OCI-LY7 (cell line): ENCODE data around the gene CAPN10. TPM values are rescaled to one million over a fixed set of nuclear protein-coding genes. Genes with fewer than 3 reads are reported as not detected.

ENCODE experiments used
- BruUV-seq: library from RNA; stranded (reverse); fragments of 400-500 nt; replicated peaks from 2 replicates; lab custom pipeline; 2021; lab: Mats Ljungman, UMichigan
- CTCF ChIA-PET: fragments of 300-600 bp; sonication (Branson Sonifier 250); formaldehyde crosslinking; loops from one replicate; lab custom pipeline; 2022; ENCODE audit warnings: antibody characterized with exemption; ENCODE audit not compliant: unreplicated experiment; lab: Charles Lee
- POLR2A ChIA-PET: fragments of 300-600 bp; sonication (Branson Sonifier 250); formaldehyde crosslinking; loops from one replicate; lab custom pipeline; 2022; ENCODE audit warnings: antibody characterized with exemption; lab: Charles Lee
- DNase-seq: peaks from one replicate; pipeline ENCODE4 v3.0.0-alpha.2; 2015; ENCODE audit warnings: low spot score
- H2AFZ ChIP-seq: fragments of 200-600 bp; sonication (generic), shearing (Covaris generic); 2 replicates; pipeline ENCODE4 v1.6.1; 2014; ENCODE audit warnings: mild to moderate bottlenecking, antibody characterized with exemption, low read length, moderate library complexity
- H3K27ac ChIP-seq: fragments of 200-600 bp; sonication (generic); 2 replicates; pipeline ENCODE4 v1.5.1; 2014; ENCODE audit warnings: mixed run types, low read depth, mild to moderate bottlenecking, moderate library complexity, low read length, inconsistent platforms; ENCODE audit not compliant: poor library complexity, severe bottlenecking
- H3K36me3 ChIP-seq: fragments of 200-600 bp; sonication (generic); 2 replicates; pipeline ENCODE4 v1.6.1; 2014; ENCODE audit warnings: mild to moderate bottlenecking, antibody characterized with exemption, low read length, moderate library complexity, mixed read lengths; ENCODE audit not compliant: insufficient read depth
- H3K4me1 ChIP-seq: fragments of 200-600 bp; sonication (generic); 2 replicates; pipeline ENCODE4 v1.5.1; 2014; ENCODE audit warnings: mild to moderate bottlenecking, low read length; ENCODE audit not compliant: insufficient read depth, poor library complexity, severe bottlenecking
- H3K4me2 ChIP-seq: fragments of 200-600 bp; sonication (generic); 2 replicates; pipeline ENCODE4 v1.6.1; 2014; ENCODE audit warnings: mild to moderate bottlenecking, low read length
- H3K4me3 ChIP-seq: fragments of 200-600 bp; sonication (generic); 2 replicates; pipeline ENCODE4 v1.5.1; 2014; ENCODE audit warnings: mild to moderate bottlenecking, low read depth, low read length; ENCODE audit not compliant: poor library complexity, severe bottlenecking
- H3K79me2 ChIP-seq: fragments of 200-600 bp; sonication (generic); 2 replicates; pipeline ENCODE4 v1.6.1; 2016; ENCODE audit warnings: low read depth, mild to moderate bottlenecking, low read length, moderate library complexity, mixed read lengths; ENCODE audit not compliant: insufficient read depth
- H3K9me2 ChIP-seq: fragments of 200-600 bp; sonication (generic); 2 replicates; pipeline ENCODE4 v1.6.1; 2016; ENCODE audit warnings: mild to moderate bottlenecking, low read length, mixed read lengths; ENCODE audit not compliant: insufficient read depth
- H3K9me3 ChIP-seq: fragments of 200-600 bp; sonication (generic); 2 replicates; pipeline ENCODE4 v1.6.1; 2014; ENCODE audit warnings: mild to moderate bottlenecking, mixed run types, low read length, mixed read lengths
- H4K20me1 ChIP-seq: fragments of 200-600 bp; sonication (generic); 2 replicates; pipeline ENCODE4 v1.6.1; 2014; ENCODE audit warnings: mild to moderate bottlenecking, antibody characterized with exemption, low read length, moderate library complexity, mixed read lengths; ENCODE audit not compliant: insufficient read depth
- CTCF ChIP-seq: fragments of 200-600 bp; sonication (generic); conservative IDR thresholded peaks from 2 replicates; pipeline ENCODE4 v1.5.1; 2014; ENCODE audit warnings: mild to moderate bottlenecking, antibody characterized with exemption, low read length, moderate library complexity, mixed read lengths
- EZH2phosphoT487 ChIP-seq: fragments of 200-600 bp; sonication (generic); IDR thresholded peaks from 2 replicates; pipeline ENCODE4 v1.6.1; 2018; ENCODE audit warnings: low read depth, borderline replicate concordance, mild to moderate bottlenecking, mixed run types, antibody characterized with exemption, low read length, moderate library complexity, mixed read lengths
- intact Hi-C: fragments of 100-400 bp; cut with micrococcal nuclease; formaldehyde crosslinking; loops from one replicate; pipeline ENCODE4 v1.10.0; 2022; ENCODE audit not compliant: unreplicated experiment
- total RNA-seq, 2 experiments: library from RNA; depleted of rRNA in 1 of 2; stranded (reverse); fragments of >200 nt in 1 of 2; shearing (Covaris generic) in 1 of 2; gene quantifications; 2 replicates each; pipeline ENCODE4 v1.2.3, GENCODE V29; 2014 to 2022

Gene CAPN10
- total RNA-seq, 2 experiments from 2014 or later = 70.6 to 78.1 TPM

GRCh38 chr2:240573071-240573515 lies 13.4 kb upstream of the CAPN10 start:
- no peak overlapping the region for H2AFZ ChIP-seq
- intact Hi-C loops = no loop called here
- H3K4me2 ChIP-seq = no peak overlapping the region
- POLR2A ChIA-PET = no interaction called here
- H3K9me3 ChIP-seq = no peaks in the 10 kb centered on the region
- H3K36me3 ChIP-seq = peaks cover 28% of the 10 kb centered on the region; the same call in 1 of the 2 replicates
- CTCF ChIA-PET = no interaction called here
- H3K4me3 ChIP-seq = no peak overlapping the region
- peaks cover 16% of the 10 kb centered on the region for H3K4me1 ChIP-seq
- peaks cover 13% of the 10 kb centered on the region; the same call in 1 of the 2 replicates for H3K79me2 ChIP-seq
- DNase-seq = no peak
- 0 out of 2 replicates have a peak, but pooled peaks cover 5% of the 10 kb centered on the region for H4K20me1 ChIP-seq
- H3K27ac ChIP-seq = no peak overlapping the region
- no peak for TF ChIP-seq EZH2phosphoT487
- TF ChIP-seq CTCF = no peak
- no peaks in the 10 kb centered on the region for H3K9me2 ChIP-seq
- BruUV-seq = no TSS peak

GRCh38 chr2:240573516-240574385 lies 12.8 kb upstream of the CAPN10 start:
- CTCF ChIA-PET = no interaction called here
- Histone ChIP-seq H3K36me3 (peaks cover 34% of the 10 kb centered on the region; the same call in 1 of the 2 replicates), H3K79me2 (peaks cover 13% of the 10 kb centered on the region; the same call in 1 of the 2 replicates), H3K4me1 (peaks cover 16% of the 10 kb centered on the region), H3K9me2 (no peaks in the 10 kb centered on the region), H2AFZ (no peak overlapping the region), H3K4me2 (no peak overlapping the region), H3K27ac (no peak overlapping the region), H4K20me1 (0 out of 2 replicates have a peak, but pooled peaks cover 5% of the 10 kb centered on the region), H3K9me3 (no peaks in the 10 kb centered on the region), H3K4me3 (no peak overlapping the region)
- no peak for TF ChIP-seq EZH2phosphoT487
- DNase-seq = no peak
- BruUV-seq = no TSS peak
- intact Hi-C loops = no loop called here
- POLR2A ChIA-PET = no interaction called here

GRCh38 chr2:240574386-240575100 lies 12.0 kb upstream of the CAPN10 start:
- no peak overlapping the region for H3K4me3 ChIP-seq
- no peaks in the 10 kb centered on the region for H3K9me3 ChIP-seq
- ChIA-PET CTCF (no interaction called here), POLR2A (no interaction called here)
- peaks cover 19% of the 10 kb centered on the region for H3K4me1 ChIP-seq
- no TSS peak for BruUV-seq
- H3K27ac ChIP-seq = no peak overlapping the region
- no peak overlapping the region for H2AFZ ChIP-seq
- no peaks in the 10 kb centered on the region for H3K9me2 ChIP-seq
- intact Hi-C loops = no loop called here
- peaks cover 42% of the 10 kb centered on the region; the same call in 1 of the 2 replicates for H3K36me3 ChIP-seq
- TF ChIP-seq EZH2phosphoT487 (no peak), CTCF (no peak)
- no peak overlapping the region for H3K4me2 ChIP-seq
- peaks cover 9% of the 10 kb centered on the region; the same call in 1 of the 2 replicates for H3K79me2 ChIP-seq
- no peak for DNase-seq
- 0 out of 2 replicates have a peak, but pooled peaks cover 9% of the 10 kb centered on the region for H4K20me1 ChIP-seq
